GM19328 (cell line): ENCODE data around the gene SRI.
"Not testable (repeated sequence)": the region's sequence is repeated elsewhere in the genome, so short reads cannot be mapped to it uniquely, and the experiment has no call there.

ENCODE experiments used
- ATAC-seq: cut with Tn5 transposase; IDR thresholded peaks from one replicate; pipeline ENCODE4 v1.9.1; 2021; ENCODE audit warnings: mild to moderate bottlenecking, moderate library complexity; ENCODE audit not compliant: unreplicated experiment

Gene SRI

DNA sequence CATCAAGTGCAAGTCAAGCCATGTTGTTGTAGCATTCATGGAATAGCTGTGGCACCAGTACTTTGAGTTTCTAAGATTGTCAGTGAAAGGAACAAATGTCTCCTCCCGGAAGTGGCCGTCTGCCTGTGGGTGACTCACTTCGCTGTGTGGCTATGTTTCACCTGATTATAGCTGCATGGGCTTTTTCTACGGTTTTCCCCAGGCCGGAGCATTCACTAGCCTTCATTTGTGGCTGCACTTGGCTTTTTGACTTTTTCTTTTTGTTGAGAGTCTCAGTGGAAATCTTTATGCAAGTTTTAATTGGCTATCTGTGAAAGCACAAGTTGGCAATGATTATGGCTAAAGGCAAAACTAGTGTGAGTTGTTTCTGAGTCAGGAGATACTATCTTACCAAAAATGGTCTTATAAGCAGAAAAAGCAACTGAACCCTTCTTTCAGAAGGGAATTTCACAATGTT lies 35.0 kb downstream of the SRI start:
- no peak for ATAC-seq

DNA sequence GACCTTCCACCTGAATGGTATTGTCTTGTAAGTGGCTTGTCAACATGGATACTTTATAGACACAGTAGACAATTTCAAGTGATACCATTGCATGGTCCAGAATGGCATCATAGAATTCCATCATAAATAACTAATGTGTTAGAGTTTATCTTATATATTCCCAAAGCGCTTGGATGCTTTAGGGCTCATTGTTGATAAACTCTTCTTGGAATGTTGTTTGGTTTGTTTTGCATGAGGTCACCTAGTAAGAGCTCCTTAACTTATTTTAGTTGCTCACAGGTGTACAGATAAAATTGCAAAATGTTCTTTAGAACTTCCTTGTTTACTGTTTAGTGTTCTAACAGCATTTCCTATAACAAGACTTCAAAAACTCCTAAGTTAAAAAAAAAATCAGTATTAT lies 36.8 kb downstream of the SRI start:
- no peak for ATAC-seq

DNA sequence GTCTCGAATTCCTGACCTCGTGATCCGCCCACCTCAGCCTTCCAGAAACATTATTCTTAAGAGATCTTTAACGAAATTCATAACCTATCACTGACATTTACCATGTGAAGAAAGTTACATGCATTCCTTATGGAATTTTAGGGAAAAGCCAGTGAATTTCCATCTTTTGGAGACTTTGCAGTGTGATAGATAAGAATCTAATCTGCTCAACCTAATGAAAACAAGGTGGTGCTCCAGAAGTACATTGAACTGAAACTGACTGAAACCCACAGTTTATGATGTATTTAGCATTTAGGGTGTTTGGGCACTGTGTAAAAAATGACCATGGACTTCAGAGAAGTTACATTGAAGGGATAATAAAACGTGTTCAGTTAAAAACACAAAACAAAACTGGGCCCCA lies 43.6 kb downstream of the SRI start:
- ATAC-seq: no peak

DNA sequence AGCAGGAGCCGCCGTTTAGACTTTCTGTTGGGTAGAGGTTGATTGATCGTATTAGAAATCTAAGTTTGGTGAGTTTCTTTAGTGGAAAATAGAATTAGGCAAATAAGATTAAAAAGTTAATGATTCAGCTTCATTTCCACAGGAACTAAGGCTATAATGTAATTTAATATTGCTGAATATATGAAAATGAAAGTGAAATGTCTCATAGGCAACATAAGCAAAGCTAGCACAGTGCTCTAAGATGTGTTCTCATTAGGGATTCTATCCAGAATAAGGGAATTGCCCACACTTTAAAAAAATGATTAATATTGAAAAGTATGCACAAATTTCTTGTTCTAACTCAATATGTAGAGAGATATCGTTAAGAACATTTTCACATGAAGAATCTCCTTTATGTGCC lies 47.0 kb downstream of the SRI start:
- no peak for ATAC-seq

DNA sequence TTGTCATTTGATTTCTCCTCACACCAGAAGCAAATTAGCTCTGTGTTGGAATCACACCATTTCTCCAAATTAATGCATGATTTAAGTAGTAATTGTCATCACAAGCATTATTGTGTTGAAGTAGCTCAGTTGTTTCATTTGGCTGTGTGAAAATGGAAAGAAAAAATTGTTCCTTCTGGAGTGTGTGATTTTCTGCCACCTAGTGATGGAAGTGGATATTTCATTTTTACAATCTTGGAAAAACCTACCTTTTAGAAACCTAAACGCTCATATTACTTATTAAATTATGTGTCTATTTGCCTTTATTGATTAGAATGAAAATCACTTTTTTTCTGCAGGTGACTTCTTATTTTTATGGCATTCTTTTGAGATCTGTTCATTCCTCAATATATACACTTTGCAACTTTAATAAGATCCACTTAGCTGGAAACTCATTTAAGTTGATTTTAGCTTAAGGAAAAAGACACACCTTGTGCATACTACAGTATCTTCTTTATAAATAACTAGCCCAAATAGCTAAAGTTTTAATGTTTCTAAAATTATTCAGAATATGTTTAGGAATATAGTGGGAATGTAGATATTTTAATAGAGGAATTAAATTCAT lies 50.0 kb downstream of the SRI start:
- peak; percentile 50 for ATAC-seq

DNA sequence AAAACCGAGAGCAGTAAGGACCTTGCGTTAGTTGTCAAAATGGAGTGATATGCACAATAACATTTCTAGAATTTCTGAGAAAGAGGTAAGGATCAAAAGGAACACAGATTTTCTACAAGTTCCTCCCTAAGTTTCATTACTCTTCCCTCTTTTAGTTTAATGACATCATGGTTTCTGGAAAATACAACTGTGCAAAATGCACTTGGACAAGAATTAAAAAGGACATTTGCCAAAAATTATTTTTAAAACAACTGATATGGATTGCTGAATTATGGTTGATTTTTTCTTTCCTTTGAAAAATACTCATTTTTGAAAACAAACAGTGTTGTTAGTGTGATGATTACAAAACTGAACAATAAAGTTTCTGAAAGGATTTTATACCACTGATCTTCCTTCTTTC lies 52.1 kb downstream of the SRI start:
- ATAC-seq: no peak

DNA sequence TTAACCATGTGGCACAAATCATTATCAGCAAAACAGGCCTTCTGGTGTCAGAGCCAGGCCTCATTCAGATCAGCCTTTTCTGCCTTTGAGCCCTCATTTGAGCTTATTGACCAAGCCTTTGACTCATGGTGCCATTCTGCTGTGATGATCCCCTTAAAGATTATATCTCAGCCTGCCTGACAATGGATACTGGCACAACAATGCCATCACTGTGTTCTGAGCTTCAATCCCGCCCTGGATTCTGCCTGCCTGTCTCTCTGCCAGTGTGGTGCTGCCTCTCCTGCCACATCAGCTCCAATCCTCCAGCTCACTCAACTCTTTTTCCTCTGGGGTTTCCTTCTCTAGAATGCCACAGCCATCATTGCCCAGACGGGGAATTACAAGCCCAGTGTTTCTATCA lies 52.6 kb downstream of the SRI start:
- no peak for ATAC-seq

DNA sequence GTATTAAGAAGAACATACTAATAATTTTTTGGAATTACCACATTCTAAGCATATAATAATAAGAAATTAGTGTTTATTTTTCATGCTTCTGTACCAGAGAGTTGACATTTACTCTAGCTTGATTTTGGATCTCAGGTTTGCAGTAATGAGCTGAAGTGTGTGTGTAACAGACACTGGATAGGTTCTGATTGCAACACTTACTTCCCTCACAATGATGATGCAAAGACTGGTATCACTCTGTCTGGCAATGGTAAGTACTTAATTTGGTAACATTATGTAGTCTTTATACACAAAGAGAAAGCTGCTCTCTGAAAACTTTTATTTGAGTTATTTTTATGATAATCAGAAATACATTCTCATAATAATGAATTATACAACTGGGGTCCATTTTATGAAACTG lies 54.1 kb downstream of the SRI start:
- no peak for ATAC-seq

DNA sequence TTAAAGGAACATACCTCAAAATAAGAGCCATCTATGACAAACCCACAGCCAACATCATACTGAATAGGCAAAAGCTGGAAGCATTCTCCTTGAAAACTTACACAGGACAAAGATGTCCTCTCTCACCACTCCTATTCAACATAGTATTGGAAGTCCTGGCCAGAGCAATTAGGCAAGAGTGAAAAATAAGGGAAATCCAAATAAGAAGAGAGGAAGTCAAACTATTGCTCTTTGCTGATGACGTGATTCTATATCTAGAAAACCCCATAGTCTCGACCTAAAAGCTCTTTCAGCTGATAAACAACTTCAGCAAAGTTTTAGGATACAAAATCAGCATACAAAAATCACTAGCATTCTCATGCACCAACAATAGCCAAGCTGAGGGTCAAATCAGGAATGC lies 60.1 kb downstream of the SRI start:
- not testable (repeated sequence) for ATAC-seq

DNA sequence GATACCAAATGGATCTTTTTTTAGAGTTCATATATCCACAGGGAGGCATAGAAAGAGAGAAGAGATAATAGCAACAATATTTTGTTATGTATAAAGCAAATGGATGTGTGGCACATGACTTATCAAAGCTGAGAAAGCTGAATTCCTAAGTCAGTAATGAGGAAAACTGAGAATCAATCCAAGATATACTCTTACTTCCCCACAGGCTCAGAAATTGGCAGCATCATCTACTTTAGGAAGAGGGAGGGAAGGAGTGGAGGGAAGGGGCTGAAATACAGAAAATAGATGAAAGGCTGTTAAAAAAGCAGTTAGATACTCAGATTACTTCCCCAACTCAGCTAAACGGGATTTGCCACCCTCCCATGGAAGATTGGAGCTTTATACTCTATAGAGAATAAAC lies 63.5 kb downstream of the SRI start:
- ATAC-seq: no peak

DNA sequence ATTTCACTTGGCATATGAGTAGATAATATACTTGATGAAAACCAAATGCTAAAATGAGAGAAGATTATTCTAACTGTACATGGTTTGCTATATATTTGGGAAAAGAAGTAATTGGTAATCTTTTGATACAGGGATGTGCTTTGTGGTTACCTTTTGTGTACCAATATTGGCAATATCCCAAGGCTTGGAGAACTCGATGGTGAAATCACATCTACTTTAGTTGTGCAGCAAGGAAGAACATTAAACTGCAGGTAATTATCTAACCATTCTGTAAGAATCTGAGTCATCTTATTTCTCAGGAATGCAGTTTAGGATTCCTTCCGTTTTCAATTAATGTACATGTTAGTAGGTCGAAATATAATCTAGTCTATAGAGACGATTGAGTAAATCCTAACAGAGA lies 64.1 kb downstream of the SRI start:
- no peak for ATAC-seq
